ENCODE results near the gene TDRD1. TPM values are rescaled to one million over a fixed set of nuclear protein-coding genes. Genes with fewer than 3 reads are reported as not detected.
"Not testable (repeated sequence)": the region's sequence is repeated elsewhere in the genome, so short reads cannot be mapped to it uniquely, and the experiment has no call there.

TDRD1 gene
- polyA plus RNA-seq (ENCODE audit: insufficient read length in 4 of 4): under 1 TPM in 3 of 4 donors, not detected in 1; 0.03 to 0.05 (median 0.03) TPM

GRCh38 chr10:114179148-114179547 is at the start of gene TDRD1:
TDRD1 (plus strand) TSS chr10:114179353; CDS start chr10:114187832, 8,479 bp downstream.
- no peak for DNase-seq (ENCODE audit: low read depth in 4 of 4, low spot score in 2 of 4)

- no peak for DNase-seq (ENCODE audit: low read depth in 4 of 4, low spot score in 2 of 4)
Measured at GRCh38 chr10:114131094-114131493, 48.1 kb upstream of the TDRD1 start.

- no peak for DNase-seq (ENCODE audit: low read depth in 4 of 4, low spot score in 2 of 4)
Measured at GRCh38 chr10:114135476-114135875, 43.7 kb upstream of the TDRD1 start.

- no peak for DNase-seq (ENCODE audit: low read depth in 4 of 4, low spot score in 2 of 4)
Measured at GRCh38 chr10:114138581-114138980, 40.6 kb upstream of the TDRD1 start.

GRCh38 chr10:114140036-114140435 is 39.1 kb upstream of the TDRD1 start:
- DNase-seq (ENCODE audit: low read depth in 4 of 4, low spot score in 2 of 4): no peak

DNA sequence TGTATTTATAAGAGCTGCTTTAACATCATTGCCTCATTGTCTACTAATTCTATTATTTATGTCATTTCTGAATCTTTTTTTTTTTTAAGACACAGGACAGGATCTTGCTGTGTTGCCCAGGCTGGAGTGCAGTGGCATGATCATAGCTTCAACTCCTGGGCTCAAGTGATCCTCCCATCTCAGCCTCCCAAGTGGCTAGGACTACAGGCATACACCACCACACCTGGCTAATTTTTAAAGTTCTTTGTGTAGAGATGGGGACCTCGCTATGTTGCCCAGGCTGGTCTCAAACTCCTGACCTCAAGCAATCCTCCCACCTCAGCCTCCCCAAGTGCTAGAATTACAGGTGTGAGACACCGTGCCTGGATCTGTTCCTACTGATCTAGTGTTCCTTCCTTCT is 38.3 kb upstream of the TDRD1 start:
- not testable (repeated sequence) for DNase-seq (ENCODE audit: low read depth in 4 of 4, low spot score in 2 of 4)

DNA sequence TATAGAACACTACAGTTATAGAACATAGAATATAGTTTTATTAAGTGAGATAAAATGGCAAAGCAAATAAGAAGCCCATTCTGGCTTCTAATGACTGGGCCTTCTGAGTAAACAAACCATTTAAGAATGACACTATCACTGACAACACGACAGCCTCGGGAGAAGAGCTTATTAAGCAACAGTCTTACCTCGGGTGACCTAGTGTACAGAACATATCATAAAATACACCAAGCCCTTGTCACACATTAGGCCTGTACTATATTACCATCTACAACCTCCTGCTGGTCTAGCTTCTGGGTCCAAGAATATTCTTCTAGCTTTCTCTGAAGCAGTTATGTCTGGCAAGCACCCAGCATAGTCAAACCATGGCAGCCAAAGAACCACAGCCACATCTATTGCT is 37.1 kb upstream of the TDRD1 start:
- DNase-seq (ENCODE audit: low read depth in 4 of 4, low spot score in 2 of 4): no peak

- no peak for DNase-seq (ENCODE audit: low read depth in 4 of 4, low spot score in 2 of 4)
Measured at GRCh38 chr10:114143160-114143559, 36.0 kb upstream of the TDRD1 start.

DNA sequence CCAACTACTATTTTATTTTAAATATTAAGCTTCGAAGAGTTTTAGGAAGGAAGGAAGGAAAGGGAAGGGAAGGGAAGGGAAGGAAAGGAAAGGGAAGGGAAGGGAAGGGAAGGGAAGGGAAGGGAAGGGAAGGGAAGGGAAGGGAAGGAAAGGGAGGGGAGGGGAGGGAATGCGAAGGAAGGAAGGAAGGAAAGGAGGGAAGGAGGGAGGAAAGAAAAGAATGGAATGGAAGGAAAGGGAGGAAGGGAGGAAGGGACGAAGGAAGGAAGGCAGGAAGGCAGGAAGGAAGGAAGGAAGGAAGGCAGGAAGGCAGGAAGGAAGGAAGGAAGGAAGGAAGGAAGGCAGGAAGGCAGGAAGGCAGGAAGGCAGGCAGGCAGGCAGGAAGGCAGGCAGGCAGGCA is 29.7 kb upstream of the TDRD1 start:
- DNase-seq (ENCODE audit: low read depth in 4 of 4, low spot score in 2 of 4): not testable (repeated sequence)

DNA sequence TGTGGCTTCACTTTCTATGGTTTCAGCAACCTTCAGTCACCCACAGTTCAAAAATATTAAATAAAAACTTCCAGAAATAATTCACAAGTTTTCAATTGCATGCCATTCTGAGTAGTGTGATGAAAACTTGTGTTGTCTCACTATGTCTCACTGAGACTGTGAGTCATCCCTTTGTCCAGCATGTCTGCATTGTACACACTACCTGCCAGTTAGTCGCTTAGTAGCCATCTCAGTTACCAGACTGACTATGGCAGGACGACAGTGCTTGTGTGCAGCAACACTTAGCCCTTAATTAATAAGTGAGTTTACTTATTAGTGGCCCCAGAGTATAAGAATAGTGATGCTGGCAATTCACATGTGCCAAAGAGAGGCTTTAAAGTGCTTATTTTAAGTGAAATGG is 27.7 kb upstream of the TDRD1 start:
- DNase-seq (ENCODE audit: low read depth in 4 of 4, low spot score in 2 of 4): no peak

DNA sequence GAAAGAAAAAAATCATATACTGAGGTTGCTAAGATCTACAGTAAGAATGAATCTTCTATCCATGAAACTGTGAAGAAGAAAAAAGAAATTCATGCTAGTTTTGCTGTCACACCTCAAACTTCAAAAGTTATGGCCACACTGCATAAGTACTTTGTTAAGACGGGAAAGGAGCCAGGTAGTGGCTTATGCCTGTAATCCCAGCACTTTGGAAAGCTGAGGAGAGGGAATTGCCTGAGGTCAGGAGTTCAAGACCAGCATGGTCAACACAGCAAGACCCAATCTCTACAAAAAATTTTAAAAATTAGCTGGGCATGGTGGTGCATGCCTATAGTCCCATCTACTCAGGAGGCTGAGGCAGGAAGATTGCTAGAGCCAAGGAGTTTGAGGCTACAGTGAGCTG is 27.3 kb upstream of the TDRD1 start:
- no peak for DNase-seq (ENCODE audit: low read depth in 4 of 4, low spot score in 2 of 4)

- no peak for DNase-seq (ENCODE audit: low read depth in 4 of 4, low spot score in 2 of 4)
Measured at GRCh38 chr10:114157912-114158311, 21.2 kb upstream of the TDRD1 start.

GRCh38 chr10:114163062-114163461 is 16.1 kb upstream of the TDRD1 start:
- DNase-seq (ENCODE audit: low read depth in 4 of 4, low spot score in 2 of 4): no peak

GRCh38 chr10:114166043-114166442 is 13.1 kb upstream of the TDRD1 start:
- DNase-seq (ENCODE audit: low read depth in 4 of 4, low spot score in 2 of 4): no peak

DNA sequence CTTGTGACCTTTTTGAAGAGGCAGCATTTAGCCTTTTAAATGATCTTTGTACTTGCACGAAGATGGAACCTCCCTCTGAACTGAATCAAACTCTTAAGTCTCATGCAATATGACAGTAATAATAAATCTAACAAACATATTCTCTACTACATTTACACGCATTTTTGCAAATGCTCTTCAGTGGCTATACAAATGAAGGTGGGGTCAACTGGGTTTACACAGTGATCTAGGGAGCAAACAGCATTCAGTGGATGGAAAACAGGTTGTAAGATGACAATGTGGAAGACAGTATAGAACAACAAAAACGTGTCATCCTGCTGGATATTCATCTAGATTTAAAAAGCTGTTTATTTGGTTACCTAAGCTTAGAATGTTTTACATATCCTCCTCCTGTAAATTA is 12.7 kb upstream of the TDRD1 start:
- DNase-seq (ENCODE audit: low read depth in 4 of 4, low spot score in 2 of 4): no peak

GRCh38 chr10:114167985-114168384 is 11.2 kb upstream of the TDRD1 start:
- no peak for DNase-seq (ENCODE audit: low read depth in 4 of 4, low spot score in 2 of 4)

DNA sequence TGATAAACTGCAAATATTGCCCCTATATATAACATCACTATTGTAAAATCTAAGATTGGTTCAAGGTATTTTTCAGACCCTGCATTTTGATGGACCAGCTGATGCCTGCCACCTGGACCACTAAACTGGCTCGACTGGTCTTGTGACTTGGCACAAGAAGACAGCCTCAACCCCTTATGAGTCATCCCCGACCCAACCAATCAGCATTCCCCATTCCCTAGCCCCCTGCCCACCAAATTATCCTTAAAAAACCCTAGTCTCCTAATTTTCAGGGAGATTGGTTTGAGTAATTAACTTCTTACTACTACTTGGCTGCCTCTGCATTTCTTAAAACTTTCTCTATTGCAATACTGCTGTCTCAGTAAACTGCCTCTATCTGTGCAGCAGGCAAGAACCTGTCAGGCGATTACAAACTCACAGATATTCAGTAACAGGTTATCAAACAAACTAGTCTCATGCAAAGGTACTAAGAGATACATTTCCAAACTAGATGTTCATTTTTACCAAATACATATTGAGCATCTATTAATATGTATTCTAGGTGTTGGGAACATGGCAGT is 10.6 kb upstream of the TDRD1 start:
- DNase-seq (ENCODE audit: low read depth in 4 of 4, low spot score in 2 of 4): no peak

DNA sequence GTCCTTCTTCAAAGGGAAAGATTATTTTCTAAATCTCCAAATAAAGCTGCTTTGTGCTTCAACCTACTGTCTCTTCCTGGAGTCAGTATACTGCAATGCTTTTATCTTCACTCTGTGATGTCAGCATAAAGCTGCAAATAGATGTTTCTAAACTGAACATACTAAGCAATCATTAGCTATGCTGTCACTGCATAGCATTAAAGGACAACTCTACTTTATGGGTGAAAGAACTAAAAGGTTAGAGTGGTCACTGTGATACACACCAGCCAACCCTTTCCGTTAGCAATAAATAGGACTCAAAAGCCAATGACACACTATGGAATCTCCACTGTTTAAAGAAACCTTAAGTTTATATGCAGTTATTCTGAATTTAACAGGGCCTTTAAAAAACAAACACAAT is 6.9 kb upstream of the TDRD1 start:
- DNase-seq (ENCODE audit: low read depth in 4 of 4, low spot score in 2 of 4): no peak

DNA sequence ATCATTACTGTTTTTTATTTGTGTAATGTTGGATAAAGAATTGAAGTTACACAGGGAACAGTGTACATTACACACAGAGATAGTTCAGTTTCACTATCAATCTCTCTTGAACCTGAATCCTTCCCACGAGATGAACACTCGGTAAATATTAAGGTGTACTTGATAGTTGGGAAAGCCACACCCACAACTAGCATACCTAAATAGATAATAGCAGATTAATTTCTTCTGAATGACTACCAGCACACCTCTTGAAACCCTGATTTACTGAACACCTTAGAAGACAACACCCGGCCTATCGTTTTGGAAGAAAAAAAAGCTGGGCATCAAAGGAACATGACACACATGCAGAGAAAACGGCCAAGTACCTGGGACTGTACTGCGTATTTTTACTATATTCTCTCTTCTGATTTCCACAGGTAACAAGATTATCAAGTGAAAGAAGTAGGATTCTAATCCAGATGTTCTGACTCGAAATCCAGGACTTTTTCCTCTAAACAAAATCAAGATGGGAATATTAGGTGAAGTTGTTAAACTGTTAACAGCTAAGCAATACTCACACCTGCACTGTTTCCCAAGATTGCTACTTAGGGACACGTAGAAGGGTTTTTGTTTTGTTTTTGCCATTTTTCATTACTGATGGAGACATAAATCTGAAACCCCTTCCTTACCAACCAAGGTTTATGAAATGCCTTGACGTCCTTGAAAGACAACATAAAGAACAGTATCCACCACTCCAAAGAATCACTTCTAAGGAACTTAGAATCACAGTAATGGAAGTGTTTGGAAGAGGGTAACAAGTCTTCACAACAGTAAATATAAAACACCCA is 6.2 kb upstream of the TDRD1 start:
- DNase-seq (ENCODE audit: low read depth in 4 of 4, low spot score in 2 of 4): peak in 1 of 4 donors; percentile 15

DNA sequence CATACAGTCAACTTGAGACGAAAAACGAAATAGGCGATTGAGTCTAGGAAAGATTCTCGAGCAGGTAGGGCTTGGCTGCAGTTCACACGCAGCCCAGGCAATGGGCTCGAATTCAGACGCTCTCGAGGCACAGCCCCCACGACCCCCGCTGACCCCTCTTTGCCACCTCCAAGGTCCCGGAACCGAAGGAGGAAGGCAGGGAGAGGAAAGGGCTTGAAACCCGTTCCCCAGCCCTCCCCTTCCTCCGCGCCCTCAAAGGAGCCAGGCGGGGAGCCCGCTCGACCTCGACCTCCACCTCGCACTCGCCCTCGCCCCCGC is 5.6 kb upstream of the TDRD1 start:
- DNase-seq (ENCODE audit: low read depth in 4 of 4, low spot score in 2 of 4): peak in 2 of 4 donors; percentile 26 to 34

DNA sequence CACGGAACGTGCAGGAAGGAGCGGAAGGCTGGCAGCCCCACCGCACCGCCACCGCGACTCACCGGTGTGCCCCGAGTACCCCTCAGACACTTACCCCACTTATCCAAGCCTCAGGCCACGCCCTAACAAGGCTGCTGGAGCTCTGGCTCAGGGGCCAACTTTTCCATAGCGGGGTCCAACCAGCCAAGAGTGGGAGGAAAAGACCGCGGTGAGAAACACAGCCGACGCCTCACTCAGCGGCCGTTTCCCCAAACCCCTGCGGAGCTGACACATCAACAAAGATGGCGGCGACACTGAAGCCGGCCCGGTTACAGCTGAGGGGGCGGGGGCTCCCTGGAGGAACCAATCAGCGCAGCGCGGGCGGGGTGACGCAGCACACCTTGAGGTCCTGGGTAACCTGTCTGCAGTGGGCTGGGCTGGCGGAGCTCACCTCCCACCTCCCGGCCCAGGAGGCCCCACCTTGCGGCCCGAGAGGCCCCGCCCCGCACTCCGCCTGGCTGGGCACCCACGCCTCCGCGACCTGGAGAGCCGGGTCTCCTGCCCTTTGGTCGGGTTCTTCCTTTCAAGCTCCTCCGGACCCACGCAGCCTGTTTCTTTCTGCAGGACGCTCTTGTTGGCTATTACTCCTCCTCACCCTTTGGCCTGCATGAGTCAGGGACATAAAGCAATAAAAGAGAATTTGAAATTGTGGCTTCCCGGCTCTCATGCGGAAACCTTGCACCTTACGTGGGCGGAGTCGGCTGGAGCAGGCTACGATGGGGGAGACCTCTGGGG is 5.0 kb upstream of the TDRD1 start, which contains the start of gene CCDC186:
TSS of gene CCDC186 (minus strand) at position 283 of the 774 bp plus-strand sequence. CDS start 10,935 bp downstream, outside the sequence.
- DNase-seq (ENCODE audit: low read depth in 4 of 4, low spot score in 2 of 4): peak; percentile 72 to 87 (median 80)
